Hepatic stellate cell (primary cell): Measurements from ENCODE around the gene FCN2.

Experiments used
- DNase-seq: peaks from one replicate; pipeline ENCODE4 v3.0.0; 2011; ENCODE audit warnings: low spot score

The FCN2 gene

DNA sequence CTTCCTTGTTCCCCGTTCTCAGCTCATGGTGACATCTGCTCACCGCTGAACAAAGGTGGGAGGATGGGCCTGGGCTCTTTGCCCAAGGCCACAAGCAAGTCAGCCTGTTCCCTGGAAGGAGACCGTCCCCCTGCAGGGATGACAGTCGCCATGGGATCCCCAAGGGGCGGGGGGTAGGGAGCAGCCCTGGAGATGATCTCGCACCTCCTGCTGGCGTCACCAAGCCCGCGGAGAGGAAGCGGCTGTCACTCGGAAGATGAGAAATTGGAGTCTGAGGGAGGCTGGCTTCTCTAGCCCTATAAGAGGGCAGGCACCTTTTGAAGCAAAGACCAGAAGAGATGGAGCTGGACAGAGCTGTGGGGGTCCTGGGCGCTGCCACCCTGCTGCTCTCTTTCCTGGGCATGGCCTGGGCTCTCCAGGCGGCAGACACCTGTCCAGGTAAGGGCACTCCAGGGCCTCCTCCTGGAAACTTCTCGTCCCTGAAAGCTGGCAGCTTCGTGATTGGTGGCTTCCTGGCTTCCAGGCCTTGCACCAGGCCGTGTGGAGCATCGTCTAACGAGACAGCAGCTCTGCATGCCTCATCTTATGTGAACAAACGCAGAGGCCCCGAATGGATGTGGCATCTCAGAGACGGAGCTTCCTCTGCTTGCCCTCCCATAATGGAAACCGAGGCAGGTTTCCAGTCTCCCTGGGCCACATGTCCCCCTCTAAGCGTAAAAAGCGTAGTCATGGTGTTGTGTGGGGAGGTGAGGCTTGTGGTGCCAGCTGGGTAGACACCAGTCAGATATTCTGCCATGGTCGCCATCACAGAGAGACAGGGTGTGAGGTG lies at the start of gene FCN2:
TSS of gene FCN2 (plus strand) at position 327 of the 829 bp plus-strand sequence. CDS start at position 339, 12 bp downstream.
- DNase-seq, result no peak

- DNase-seq, result no peak
These were observed 49.5 kb upstream of the FCN2 start for GRCh38 chr9:134830926-134831720.

- DNase-seq, result no peak
These were observed 48.1 kb upstream of the FCN2 start for GRCh38 chr9:134832471-134832870.

- DNase-seq, result no peak
These were observed 47.2 kb upstream of the FCN2 start for GRCh38 chr9:134833294-134833880.

DNA sequence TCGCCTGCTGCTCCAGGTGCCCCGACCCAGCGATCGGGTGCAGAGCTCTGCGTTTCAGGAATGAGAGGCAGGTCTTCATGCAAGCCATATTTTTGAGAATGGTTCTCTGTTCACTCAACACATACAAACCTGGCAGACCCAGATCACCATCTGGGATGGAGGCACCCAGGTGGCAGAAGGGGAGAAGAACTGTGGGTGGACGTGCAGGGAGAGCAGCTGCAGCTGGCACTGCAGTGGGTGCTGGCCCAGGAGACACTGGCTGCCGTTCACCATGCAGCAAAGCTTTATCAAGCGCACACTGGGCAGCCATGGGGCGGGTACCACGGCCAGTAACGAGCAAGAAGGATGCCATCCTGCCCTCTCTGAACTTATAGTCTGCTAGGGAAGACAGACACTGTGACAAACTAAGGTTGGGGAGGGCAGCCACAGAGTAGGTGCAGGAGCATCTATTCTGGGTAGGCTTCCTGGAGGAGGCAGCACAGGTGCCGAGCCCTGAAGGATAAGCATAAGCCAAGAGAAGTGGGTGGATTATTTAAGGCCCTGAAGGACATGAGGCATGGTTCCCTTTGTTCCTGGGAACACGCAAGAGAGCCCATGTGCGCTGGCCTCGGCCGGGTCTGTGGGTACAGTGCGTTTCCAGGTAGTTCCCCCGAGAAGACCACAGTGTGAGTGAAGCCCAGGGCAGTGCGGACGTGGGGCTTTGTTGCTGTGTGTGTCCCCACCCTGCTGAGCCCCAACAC lies 46.2 kb upstream of the FCN2 start:
- DNase-seq, result no peak

- no peak for DNase-seq
These were observed 45.6 kb upstream of the FCN2 start for GRCh38 chr9:134834957-134835419.

- no peak for DNase-seq
These were observed 45.2 kb upstream of the FCN2 start for GRCh38 chr9:134835448-134835847.

DNA sequence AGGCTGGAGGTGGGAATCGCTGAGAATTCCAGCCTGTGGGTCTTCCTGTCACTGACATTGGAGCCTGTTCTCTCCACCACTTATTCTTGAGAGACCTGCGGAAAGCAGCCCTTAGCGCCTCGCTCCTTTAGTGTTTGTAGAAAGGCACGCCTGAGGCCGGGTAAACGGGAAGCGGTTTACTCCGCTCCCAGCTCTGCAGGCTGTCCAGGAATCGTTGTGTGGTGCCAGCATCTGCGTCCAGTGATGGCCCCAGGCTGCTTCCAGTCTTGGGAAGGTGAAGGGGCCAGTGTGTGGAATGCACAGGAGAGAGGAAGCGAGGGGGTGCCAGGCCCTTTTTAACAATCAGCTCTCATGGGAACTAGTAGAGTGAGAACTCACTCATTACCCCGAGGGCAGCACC lies 44.6 kb upstream of the FCN2 start:
- DNase-seq, result no peak

DNA sequence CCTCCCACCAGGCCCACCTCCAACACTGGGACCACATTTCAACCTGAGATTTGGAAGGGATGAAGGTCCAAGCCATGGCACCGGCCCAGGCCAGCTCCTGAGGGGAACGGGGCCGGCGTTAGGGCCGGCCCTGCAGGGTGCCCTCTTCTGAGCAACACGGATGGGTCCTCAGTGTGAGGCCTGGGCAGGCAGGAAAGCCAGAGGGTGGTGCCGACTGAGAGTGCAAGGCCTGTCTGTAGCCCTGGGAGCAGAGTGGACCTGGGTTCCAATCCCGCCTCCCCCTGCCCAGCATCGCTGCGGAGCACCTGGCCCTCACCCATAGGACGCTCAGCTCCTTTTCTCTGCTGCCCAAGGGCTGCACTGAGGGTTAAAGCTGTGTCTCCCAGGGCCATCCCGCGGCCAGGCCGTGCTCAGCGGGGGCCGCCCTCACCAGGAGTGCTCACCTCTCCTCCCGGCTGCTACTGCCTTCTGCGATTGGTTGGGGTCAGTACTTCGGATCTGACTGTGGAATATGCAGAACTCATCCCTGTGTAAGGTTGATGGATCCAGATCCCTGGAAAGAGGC lies 44.1 kb upstream of the FCN2 start:
- DNase-seq, result no peak

- DNase-seq, result no peak
These were observed 43.1 kb upstream of the FCN2 start for GRCh38 chr9:134837529-134837928.

DNA sequence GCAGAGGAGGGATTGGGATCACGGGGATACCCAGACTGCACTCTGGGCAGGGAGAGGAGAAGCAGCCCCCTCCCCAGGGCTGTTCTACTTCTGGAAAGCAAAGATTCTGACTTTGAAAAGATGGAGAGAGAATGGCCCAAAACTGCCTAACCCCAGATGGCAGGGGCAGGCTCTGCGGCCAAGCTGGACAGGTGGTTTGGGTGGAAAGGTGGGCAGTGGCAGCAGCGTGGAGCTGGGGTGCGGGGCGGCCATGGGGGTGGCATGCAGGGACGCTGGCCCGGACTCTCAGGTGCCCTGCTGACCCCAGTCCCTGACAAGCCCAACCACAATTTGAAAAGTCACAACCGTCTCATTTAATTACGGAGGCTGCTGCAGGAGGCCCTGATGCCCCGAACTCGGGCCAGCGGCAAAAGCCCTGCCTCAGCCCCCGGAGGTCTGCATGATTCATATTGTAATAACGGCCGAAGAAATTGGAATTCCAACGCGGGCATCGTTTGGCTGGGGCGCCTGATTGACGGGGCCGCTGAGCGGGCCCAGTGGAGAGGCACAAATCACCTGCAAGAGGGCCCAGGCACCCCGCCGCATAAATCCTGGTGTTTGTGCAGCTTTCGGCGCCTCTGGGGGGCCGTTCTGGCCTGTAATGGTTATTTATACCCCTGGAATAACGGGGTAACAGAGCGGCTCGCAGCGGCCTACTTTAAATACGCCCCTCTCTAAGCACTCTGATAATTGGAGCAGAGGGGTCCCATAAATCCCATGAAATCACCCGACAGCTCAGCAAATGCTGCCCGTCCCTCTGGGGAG lies 41.8 kb upstream of the FCN2 start:
- no peak for DNase-seq

DNA sequence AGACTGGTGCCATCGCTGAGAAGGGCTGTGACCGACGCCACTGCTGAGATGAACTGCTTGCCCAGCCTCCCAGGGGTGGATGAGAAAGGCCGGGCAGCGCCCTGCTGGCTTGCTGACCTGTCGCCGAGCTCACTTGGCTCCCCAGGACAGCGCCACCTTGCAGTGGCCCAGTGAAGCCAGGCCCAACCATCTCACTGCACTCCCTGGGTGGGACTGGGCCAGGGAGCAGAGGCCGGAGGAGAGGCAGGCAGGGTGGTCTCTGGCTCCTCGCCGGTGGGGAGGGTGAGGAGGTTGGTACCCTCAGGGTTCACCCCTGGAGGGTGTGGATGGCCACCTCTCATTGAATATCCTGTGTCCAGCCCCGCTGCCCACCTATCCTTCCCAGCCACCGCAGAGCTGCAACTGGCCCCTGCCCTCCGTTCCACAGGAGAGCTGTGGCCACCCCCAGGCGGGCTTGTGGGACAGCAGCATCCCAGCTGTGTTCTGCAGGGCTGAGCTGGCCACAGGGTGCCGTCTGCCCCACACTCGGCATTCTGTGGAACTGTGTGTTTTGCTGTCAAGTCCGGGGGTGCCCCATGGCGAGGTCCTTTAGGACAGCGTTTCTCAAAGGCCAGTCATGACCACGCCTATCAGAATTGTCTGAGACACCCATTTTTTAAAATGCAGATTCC lies 41.0 kb upstream of the FCN2 start:
- no peak for DNase-seq

- DNase-seq, result no peak
These were observed 40.1 kb upstream of the FCN2 start for GRCh38 chr9:134840511-134840910.

- DNase-seq, result no peak
These were observed 39.3 kb upstream of the FCN2 start for GRCh38 chr9:134841180-134841904.

DNA sequence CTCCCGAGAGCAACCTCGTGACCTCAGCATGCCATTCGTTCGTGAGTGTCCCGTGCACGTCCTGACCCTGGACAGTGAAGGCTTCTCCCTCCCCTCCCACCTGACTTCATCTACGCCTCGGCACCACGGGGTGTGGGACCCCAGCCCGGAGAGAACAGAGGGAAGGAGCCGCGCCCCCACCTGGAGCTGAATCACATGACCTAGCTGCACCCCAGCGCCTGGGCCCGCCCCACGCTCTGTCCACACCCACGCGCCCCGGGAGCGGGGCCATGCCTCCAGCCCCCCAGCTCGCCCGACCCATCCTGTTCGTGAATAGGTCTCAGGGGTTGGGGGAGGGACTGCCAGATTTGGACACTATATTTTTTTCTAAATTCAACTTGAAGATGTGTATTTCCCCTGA lies 38.3 kb upstream of the FCN2 start:
- no peak for DNase-seq

DNA sequence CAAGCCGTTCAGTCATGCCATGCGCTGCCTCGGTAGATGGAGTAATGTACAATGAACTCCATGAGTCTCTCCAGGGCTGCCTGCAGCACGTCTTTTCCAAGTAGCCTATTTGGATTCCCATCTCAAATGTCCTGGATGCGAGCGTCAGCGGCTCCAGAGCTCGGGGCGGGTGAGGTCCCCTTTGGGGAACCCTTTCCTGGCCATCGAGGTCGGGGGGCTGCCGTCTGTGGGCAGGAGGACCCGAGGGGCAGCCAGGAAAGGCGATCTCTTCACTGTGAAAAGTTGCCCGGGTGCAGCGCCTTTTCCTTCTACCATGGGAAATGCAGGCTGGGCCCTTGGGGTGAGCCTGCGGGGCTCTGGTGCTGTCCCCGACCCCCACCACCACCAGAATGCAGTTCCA lies 36.9 kb upstream of the FCN2 start:
- no peak for DNase-seq

DNA sequence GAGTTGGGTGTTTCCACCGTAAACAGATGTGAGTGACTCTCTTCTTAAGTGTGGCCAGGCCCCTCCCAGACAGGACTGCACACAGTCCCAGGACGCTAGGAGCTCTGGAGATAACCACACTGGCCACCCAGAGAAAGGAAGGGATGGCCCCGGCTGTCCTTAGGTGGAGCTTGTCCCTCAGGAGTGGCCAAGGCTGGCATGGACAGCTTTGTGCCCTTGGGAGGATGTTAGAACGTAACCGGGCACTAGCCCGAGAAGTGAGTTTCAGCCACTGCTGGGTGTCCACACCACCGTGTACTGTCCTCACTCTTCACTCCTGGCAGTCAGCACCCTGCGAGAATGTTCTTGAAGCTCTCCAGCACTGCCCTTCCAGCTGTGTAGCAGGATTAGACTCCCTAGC lies 35.8 kb upstream of the FCN2 start:
- DNase-seq, result no peak

DNA sequence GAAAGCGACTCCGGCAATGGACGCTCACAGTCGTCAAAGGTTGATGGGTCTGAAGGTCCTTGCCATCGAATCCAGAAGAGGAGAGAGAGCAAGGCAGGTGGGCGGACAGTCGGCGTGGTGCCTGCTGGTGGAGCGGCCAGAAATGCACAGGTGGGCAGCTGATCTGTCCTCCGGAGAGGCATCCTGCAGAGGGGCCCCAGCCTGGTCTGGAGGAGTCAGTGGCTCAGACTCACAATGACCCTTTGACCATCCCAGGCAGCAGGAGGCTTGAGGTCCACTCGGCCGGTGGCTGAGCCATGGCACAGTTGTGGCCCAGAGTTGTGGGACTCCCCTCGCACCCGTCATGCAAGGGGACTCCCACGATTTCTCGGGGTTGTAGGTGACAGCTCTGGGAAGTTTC lies 34.4 kb upstream of the FCN2 start:
- no peak for DNase-seq

- no peak for DNase-seq
These were observed 33.9 kb upstream of the FCN2 start for GRCh38 chr9:134846699-134847098.

DNA sequence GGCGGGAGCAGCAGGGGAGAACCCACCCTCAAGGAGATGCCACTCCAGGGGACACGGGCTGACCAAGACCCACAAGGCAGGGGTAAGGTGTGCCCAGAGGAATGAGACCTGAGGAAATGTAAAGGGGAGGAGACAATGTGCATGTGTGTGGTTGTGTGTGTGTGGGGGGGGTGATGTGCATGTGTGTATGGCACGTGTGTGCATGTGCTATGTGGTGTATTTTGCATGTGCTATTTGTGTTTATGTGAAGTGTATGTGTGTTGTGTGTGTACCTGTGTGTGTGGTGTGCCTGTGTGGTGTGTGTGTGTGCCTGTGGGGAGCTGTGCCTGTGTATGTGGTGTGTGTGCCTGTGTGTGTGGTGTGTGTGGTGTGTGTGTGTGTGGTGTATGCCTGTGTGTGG lies 33.5 kb upstream of the FCN2 start:
- DNase-seq, result no peak
